Fibroblast of lung (primary cell): ENCODE measurements around the gene THY1. TPM values are rescaled to one million over a fixed set of nuclear protein-coding genes. Genes with fewer than 3 reads are reported as not detected.

Experiments
- DNase-seq, 2 donors: peaks; one replicate each; pipeline versions ENCODE4 v3.0.0 to v3.0.0-alpha.2; 2010; ENCODE audit warnings: low read depth in 2 of 2
- H2AFZ ChIP-seq: 2 replicates; pipeline ENCODE4 v1.5.1; 2012; ENCODE audit warnings: low read length, control low read depth, inconsistent platforms
- H3K27ac ChIP-seq: 2 replicates; pipeline ENCODE4 v1.5.1; 2011; ENCODE audit warnings: low read length, control low read depth; ENCODE audit not compliant: insufficient read depth
- H3K27me3 ChIP-seq: 2 replicates; pipeline ENCODE4 v1.5.1; 2011; ENCODE audit warnings: mild to moderate bottlenecking, low read length; ENCODE audit not compliant: control insufficient read depth, insufficient read depth
- H3K36me3 ChIP-seq: 2 replicates; pipeline ENCODE4 v1.5.1; 2011; ENCODE audit warnings: low read length; ENCODE audit not compliant: control insufficient read depth, insufficient read depth
- H3K4me1 ChIP-seq: 2 replicates; pipeline ENCODE4 v1.5.1; 2011; ENCODE audit warnings: low read length; ENCODE audit not compliant: control insufficient read depth, insufficient read depth; ENCODE audit errors: extremely low read depth
- H3K4me2 ChIP-seq: 2 replicates; pipeline ENCODE4 v1.5.1; 2011; ENCODE audit warnings: low read length, control low read depth; ENCODE audit not compliant: insufficient read depth; ENCODE audit errors: extremely low read depth
- H3K4me3 ChIP-seq, 4 experiments: fragments of 200-600 bp in 1 of 4; sonication (generic) in 1 of 4; replicated peaks in 1 of 4; 2 replicates each; pipeline ENCODE4 v1.5.1; 2011 to 2016; ENCODE audit warnings: low read length in 4 of 4, low read depth in 3 of 4, mild to moderate bottlenecking in 3 of 4, control low read depth in 2 of 4, inconsistent platforms in 1 of 4, mixed read lengths in 1 of 4; ENCODE audit not compliant: insufficient read depth in 1 of 4; ENCODE audit errors: control extremely low read depth in 1 of 4
- H3K79me2 ChIP-seq: 2 replicates; pipeline ENCODE4 v1.5.1; 2012; ENCODE audit warnings: mild to moderate bottlenecking, low read length, inconsistent platforms; ENCODE audit not compliant: control insufficient read depth, insufficient read depth
- H3K9ac ChIP-seq: 2 replicates; pipeline ENCODE4 v1.5.1; 2011; ENCODE audit warnings: mild to moderate bottlenecking, low read length, control low read depth; ENCODE audit not compliant: insufficient read depth
- H3K9me3 ChIP-seq: 2 replicates; pipeline ENCODE4 v1.5.1; 2012; ENCODE audit warnings: low read depth, low read length; ENCODE audit not compliant: control insufficient read depth, insufficient read depth
- H4K20me1 ChIP-seq: 2 replicates; pipeline ENCODE4 v1.5.1; 2011; ENCODE audit warnings: low read length; ENCODE audit not compliant: control insufficient read depth, insufficient read depth; ENCODE audit errors: extremely low read depth
- CTCF ChIP-seq, 2 donors: IDR thresholded peaks in 1 of 2; conservative IDR thresholded peaks in 1 of 2; 1 replicate in 1 of 2; 2 replicates in 1 of 2; pipeline ENCODE4 v1.5.1; 2011 to 2012; ENCODE audit warnings: low read length in 2 of 2, control low read depth in 1 of 2, inconsistent platforms in 1 of 2, low read depth in 1 of 2, mild to moderate bottlenecking in 1 of 2
- EZH2 ChIP-seq: IDR thresholded peaks from 2 replicates; pipeline ENCODE4 v1.5.1; 2012; ENCODE audit warnings: low read length, control low read depth, mild to moderate bottlenecking; ENCODE audit errors: missing control alignments
- polyA plus RNA-seq, 2 donors: library from polyadenylated mRNA; depleted of rRNA in 1 of 2; stranded (reverse) in 1 of 2; unstranded in 1 of 2; fragments of >200 nt; gene quantifications; 2 replicates each; pipeline ENCODE4 v1.2.1, GENCODE V29; 2011 to 2012; ENCODE audit warnings: missing spikeins in 1 of 2
- total RNA-seq: library from RNA; depleted of rRNA; stranded (reverse); fragments of >200 nt; gene quantifications from 2 replicates; pipeline ENCODE4 v1.2.1, GENCODE V29; 2014

THY1 gene
- total and polyA plus RNA-seq, 2 donors (not counting 1 experiment from before 2014, with no cell fraction given) = 292 to 824 TPM

GRCh38 chr11:119376197-119376847, 46.6 kb downstream of the THY1 start:
- peak overlapping the region; percentile 74 for H3K27ac ChIP-seq

GRCh38 chr11:119375337-119376196, 47.4 kb downstream of the THY1 start:
- Histone ChIP-seq H4K20me1 (no peaks in the 10 kb centered on the region), H3K27me3 (no peaks in the 10 kb centered on the region), H3K9ac (peak overlapping the region; percentile 23), H3K4me2 (peak overlapping the region; percentile 44), H2AFZ (no peak overlapping the region), H3K36me3 (no peaks in the 10 kb centered on the region), H3K4me1 (peaks cover 32% of the 10 kb centered on the region), H3K27ac (peak overlapping the region; percentile 74), H3K9me3 (no peaks in the 10 kb centered on the region), H3K4me3 (no peak overlapping the region), H3K79me2 (no peaks in the 10 kb centered on the region)
- TF ChIP-seq CTCF (conservative IDR thresholded peaks at IDR 0.05 in 1 of 2, IDR thresholded peaks at IDR 0.05 in 1 of 2; ENCODE audit: low read depth in 1 of 2, low read length in 2 of 2) (no peak), EZH2 (no peak)
- DNase-seq = peak; percentile 80 to 95

More at GRCh38 chr11:119376197-119376847, 46.6 kb downstream of the THY1 start:
- Histone ChIP-seq H3K79me2 (no peaks in the 10 kb centered on the region), H3K9me3 (no peaks in the 10 kb centered on the region), H4K20me1 (no peaks in the 10 kb centered on the region), H3K36me3 (no peaks in the 10 kb centered on the region), H3K4me1 (peaks cover 34% of the 10 kb centered on the region), H3K4me2 (peak overlapping the region; percentile 44), H3K9ac (peak overlapping the region; percentile 23), H3K4me3 (no peak overlapping the region), H2AFZ (no peak overlapping the region), H3K27me3 (no peaks in the 10 kb centered on the region)
- no peak for TF ChIP-seq CTCF (conservative IDR thresholded peaks at IDR 0.05 in 1 of 2, IDR thresholded peaks at IDR 0.05 in 1 of 2; ENCODE audit: low read depth in 1 of 2, low read length in 2 of 2)
- no peak for TF ChIP-seq EZH2
- DNase-seq = peak in 1 of 2 donors; percentile 36

- TF ChIP-seq EZH2 = no peak
- no peak for TF ChIP-seq CTCF (conservative IDR thresholded peaks at IDR 0.05 in 1 of 2, IDR thresholded peaks at IDR 0.05 in 1 of 2; ENCODE audit: low read depth in 1 of 2, low read length in 2 of 2)
- Histone ChIP-seq H3K9me3 (no peaks in the 10 kb centered on the region), H3K27me3 (peaks cover 2% of the 10 kb centered on the region), H3K4me3 (no peak overlapping the region), H2AFZ (no peak overlapping the region), H3K27ac (peak overlapping the region; percentile 74), H3K9ac (no peak overlapping the region), H3K4me2 (peak overlapping the region; percentile 27), H4K20me1 (no peaks in the 10 kb centered on the region), H3K36me3 (no peaks in the 10 kb centered on the region), H3K4me1 (peaks cover 32% of the 10 kb centered on the region), H3K79me2 (no peaks in the 10 kb centered on the region)
- DNase-seq = no peak
These were observed 48.2 kb downstream of the THY1 start for GRCh38 chr11:119374632-119375336.
